GM12892 (cell line): ENCODE data around the gene PSMG4.
"Not testable (repeated sequence)": the region's sequence is repeated elsewhere in the genome, so short reads cannot be mapped to it uniquely, and the experiment has no call there.

Experiments
- POLR2A ChIP-seq: IDR thresholded peaks from 2 replicates; pipeline ENCODE4 v1.6.1; 2011; ENCODE audit warnings: low read depth, low read length, control low read depth
- POLR2AphosphoS5 ChIP-seq: IDR thresholded peaks from 2 replicates; pipeline ENCODE4 v1.6.1; 2011; ENCODE audit warnings: low read depth, low read length, control low read depth

DNA sequence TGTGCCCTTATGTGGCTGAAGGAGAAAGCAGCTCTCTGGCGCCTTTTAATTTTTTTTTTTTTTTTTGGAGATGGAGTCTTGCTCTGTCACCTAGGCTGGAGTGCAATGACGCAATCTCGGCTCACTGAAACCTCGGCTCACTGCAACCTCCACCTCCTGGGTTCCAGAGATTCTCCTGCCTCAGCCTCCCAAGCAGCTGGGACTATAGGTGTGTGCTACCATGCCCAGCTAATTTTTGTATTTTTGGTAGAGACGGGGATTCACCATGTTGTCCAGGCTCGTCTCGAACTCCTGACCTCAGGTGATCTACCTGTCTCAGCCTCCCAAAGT lies 13.9 kb upstream of the PSMG4 start:
- not testable (repeated sequence) for TF ChIP-seq POLR2A, POLR2AphosphoS5
